Posterior cingulate gyrus (tissue), 11 donors: ENCODE results near the gene AKAP11.

Experiments used
- DNase-seq, 10 donors: peaks; one replicate each; pipeline versions ENCODE4 v3.0.0 to v3.0.0-alpha.2; 2020 to 2021; ENCODE audit warnings: mixed read lengths in 3 of 10
- intact Hi-C: fragments of 100-400 bp; cut with DNase I; formaldehyde crosslinking; loops from one replicate; pipeline ENCODE4 v1.15.1; 2023

The AKAP11 gene

GRCh38 chr13:42271337-42272114, 426 bp upstream of the AKAP11 start:
- peak; percentile 95 to 100 (median 97) for DNase-seq
- intact Hi-C loops, result loop anchor here (10.0 kb wide), 1 partner anchor 227 kb away; the partner anchor contains the start of gene DGKH

DNA sequence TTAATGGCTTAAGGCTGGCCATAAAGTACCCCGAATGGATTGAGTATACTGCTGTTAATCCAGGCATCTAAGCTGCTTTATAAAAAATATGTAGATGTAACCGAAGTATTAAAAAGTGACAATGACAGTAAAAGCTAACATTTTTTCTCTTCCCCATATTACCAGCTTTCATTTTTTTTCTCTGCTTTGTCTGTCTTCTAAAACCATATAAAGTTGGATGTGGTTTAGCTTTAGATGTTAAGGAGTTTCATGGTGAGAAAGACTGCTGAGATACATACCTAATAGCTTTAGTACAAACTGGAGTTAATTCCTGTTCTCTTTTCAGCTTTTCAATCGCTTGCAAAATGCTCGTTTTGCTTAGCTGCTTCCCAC, 838 bp downstream of the AKAP11 start:
- DNase-seq, result no peak
- intact Hi-C loops, result loop anchor here (10.0 kb wide), 1 partner anchor 228 kb away; the partner anchor contains the start of gene DGKH

- intact Hi-C loops, result loop anchor here (10.0 kb wide), 1 partner anchor 230 kb away; the partner anchor contains the start of gene DGKH
- no peak for DNase-seq
Observed at GRCh38 chr13:42274386-42275097, 2.6 kb downstream of the AKAP11 start.

GRCh38 chr13:42275098-42275471, 3.1 kb downstream of the AKAP11 start:
- no peak for DNase-seq
- intact Hi-C loops, result loop anchor here (10.0 kb wide), 1 partner anchor 230 kb away; the partner anchor contains the start of gene DGKH

GRCh38 chr13:42275506-42275905, 3.6 kb downstream of the AKAP11 start:
- no peak for DNase-seq
- intact Hi-C loops, result loop anchor here (10.0 kb wide), 1 partner anchor 231 kb away; the partner anchor contains the start of gene DGKH

DNA sequence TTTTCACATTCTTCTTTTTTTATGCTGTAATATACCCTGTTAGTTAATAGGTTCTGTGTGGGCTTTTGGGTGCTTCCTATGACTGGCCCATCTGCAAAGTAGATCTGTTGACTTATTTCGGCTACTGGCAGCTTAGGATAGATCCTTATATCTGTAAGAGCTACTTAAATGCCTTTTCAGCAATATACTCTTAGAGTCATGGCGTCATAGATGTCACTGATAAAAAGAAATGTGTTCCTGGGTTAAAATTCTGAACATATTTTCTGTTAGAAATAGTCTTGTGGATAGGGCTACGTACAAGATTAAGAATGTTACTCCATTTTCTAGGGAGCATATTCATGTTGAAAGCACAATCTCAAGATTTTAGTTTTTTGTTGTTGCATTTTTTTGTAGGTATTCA, 4.7 kb downstream of the AKAP11 start:
- intact Hi-C loops, result loop anchor here (10.0 kb wide), 1 partner anchor 232 kb away; the partner anchor contains the start of gene DGKH

GRCh38 chr13:42277618-42278276, 5.8 kb downstream of the AKAP11 start:
- no peak for DNase-seq
- intact Hi-C loops, result loop anchor here (10.0 kb wide), 1 partner anchor 233 kb away; the partner anchor contains the start of gene DGKH

More for the DNA sequence above, 4.7 kb downstream of the AKAP11 start:
- DNase-seq, result no peak

DNA sequence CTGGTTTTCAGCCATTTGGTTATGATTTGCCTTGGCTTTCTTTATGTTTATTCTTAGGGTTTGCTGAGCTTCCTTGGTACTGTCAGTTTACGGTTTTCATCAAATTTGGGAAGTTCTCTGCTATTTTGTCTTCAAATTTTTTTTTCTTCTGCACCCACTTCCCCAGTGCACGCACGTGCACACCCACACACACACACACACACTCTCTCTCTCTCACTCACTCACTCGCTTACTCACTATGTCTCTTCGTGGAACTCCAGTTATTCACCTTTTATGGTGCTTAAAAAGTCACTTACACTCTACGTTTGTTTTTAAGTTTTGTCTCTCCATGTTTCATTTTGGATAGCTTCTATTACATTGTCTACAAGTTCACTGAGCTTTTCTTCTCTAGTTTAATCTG, 7.1 kb downstream of the AKAP11 start:
- intact Hi-C loops, result loop anchor here (10.0 kb wide), 1 partner anchor 234 kb away; the partner anchor contains the start of gene DGKH
- no peak for DNase-seq

- DNase-seq, result no peak
- intact Hi-C loops, result loop anchor here (10.0 kb wide), 1 partner anchor 235 kb away; the partner anchor contains the start of gene DGKH
Observed at GRCh38 chr13:42279986-42280385, 8.0 kb downstream of the AKAP11 start.

DNA sequence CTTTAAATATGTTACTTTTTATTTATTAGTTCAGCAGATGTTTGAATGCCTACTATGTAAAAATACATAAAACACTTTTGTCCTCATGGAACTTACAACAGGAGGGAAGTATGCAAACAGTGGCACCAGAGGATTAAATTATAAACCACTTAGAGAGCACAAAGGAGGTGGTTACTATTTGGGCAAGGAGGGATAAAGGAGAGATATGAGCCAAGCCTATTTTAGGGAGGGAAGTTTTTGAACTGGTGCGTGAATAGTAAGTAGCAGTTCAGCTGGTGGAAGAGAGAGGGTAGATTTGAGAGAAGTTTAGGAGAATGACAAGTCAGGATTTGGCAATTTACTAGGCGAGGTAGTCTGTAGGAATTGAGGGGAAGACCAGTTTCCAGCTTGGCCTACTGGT, 8.6 kb downstream of the AKAP11 start:
- intact Hi-C loops, result no loop called here
- no peak for DNase-seq

GRCh38 chr13:42283574-42283973, 11.6 kb downstream of the AKAP11 start:
- DNase-seq, result no peak
- intact Hi-C loops, result no loop called here

DNA sequence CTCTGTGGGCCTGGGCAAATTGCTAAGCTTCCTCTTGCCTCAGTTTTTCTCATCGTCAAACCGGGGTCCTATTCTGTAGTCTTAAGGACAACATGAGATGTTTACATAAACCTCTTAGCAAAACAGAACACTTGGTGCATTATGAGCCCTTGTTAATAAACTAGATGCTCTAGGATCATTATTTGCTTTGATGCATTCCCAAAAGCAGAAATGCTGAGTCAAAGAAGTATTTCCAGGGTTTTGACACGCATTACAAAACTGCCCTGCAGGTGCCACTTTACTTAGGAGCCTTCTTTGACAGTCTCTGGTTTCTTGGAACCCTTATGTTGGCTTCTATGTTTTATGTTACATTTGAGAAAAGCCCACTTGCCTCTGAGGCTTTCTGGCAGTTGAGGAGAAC, 12.1 kb downstream of the AKAP11 start:
- intact Hi-C loops, result no loop called here
- no peak for DNase-seq

GRCh38 chr13:42298392-42298791, 26.4 kb downstream of the AKAP11 start:
- no peak for DNase-seq
- intact Hi-C loops, result no loop called here

GRCh38 chr13:42305503-42305902, 33.6 kb downstream of the AKAP11 start:
- no peak for DNase-seq
- intact Hi-C loops, result no loop called here

DNA sequence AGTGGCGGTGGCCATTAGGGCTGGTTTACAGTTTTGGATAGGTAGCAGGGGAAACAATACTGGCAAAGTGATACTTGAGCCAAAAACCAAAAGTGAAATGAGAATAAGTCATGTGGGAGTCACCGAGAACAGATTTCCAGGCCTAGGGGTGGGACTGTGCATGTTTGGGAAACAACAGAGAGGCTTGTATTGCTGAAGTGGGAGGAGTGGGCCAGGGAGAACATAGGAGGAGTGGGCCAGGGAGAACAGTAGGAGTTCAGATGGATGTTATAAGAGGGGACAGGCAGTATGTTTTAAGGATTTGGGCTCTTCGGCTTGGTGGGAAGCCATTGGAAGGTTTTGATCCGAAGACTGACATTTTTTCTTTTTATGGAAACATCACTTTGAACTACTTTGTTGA, 35.5 kb downstream of the AKAP11 start:
- intact Hi-C loops, result no loop called here

DNA sequence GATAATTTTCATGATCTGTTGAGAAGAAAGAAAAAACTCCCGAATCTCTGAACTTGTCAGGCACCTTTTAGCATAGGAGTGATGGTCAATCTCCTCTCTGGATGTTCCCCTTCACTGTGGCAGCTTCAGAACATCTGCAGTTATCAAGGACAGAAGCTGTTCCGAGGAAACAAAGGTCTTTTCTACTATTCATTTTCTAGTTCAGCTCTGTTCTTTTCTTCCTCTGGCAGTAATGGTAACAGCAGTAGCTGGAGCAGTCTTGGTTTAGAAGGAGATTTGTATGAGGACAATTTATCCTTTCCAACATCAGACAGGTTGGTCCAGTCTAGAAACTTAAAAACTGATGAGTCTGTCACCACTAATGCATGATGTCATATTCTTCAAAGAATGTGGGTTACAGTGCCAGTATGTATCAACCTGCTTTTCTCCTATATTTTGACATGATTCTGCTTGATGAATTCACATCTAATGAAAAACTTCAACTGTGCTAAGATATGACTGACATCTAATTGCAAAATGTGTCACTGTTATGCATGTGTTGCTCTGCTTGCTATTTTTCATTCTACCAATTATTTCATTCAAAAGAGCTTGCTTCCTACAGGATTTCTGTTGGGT, 41.0 kb downstream of the AKAP11 start:
- intact Hi-C loops, result no loop called here
- no peak for DNase-seq

More for the DNA sequence above, 35.5 kb downstream of the AKAP11 start:
- DNase-seq, result no peak

GRCh38 chr13:42318570-42318969, 46.6 kb downstream of the AKAP11 start:
- intact Hi-C loops, result no loop called here
- DNase-seq, result no peak

- intact Hi-C loops, result no loop called here
Observed at GRCh38 chr13:42320375-42320787, 48.4 kb downstream of the AKAP11 start.

DNA sequence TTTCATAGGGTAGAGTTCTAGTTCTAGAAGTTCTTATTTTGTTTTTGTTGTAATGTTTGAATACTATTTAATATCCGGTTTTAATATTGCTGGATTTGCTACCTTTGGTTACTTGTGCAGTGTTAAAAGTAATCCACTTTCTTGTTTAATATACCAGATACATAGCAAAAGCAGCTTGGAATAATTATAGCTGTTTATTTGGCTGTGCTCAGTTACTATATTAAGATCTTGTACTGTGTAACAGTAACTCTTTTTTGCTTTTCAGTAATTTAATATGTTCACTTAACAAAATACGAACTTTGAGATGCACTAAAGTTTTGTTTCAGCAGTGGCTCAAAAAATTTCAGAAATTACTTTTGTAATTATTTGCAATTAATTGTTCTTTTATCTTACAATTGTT, 50.9 kb downstream of the AKAP11 start:
- intact Hi-C loops, result no loop called here
- no peak for DNase-seq

More at GRCh38 chr13:42320375-42320787, 48.4 kb downstream of the AKAP11 start:
- no peak for DNase-seq

- intact Hi-C loops, result no loop called here
- DNase-seq, result no peak
Observed at GRCh38 chr13:42324704-42325103, 52.8 kb downstream of the AKAP11 start.
